ENCODE measurements around the gene ABI3BP. TPM values are rescaled to one million over a fixed set of nuclear protein-coding genes. Genes with fewer than 3 reads are reported as not detected.

The ABI3BP gene
- total RNA-seq, 4 donors from 2014 or later, result 7.9 to 32.6 (median 17.6) TPM

DNA sequence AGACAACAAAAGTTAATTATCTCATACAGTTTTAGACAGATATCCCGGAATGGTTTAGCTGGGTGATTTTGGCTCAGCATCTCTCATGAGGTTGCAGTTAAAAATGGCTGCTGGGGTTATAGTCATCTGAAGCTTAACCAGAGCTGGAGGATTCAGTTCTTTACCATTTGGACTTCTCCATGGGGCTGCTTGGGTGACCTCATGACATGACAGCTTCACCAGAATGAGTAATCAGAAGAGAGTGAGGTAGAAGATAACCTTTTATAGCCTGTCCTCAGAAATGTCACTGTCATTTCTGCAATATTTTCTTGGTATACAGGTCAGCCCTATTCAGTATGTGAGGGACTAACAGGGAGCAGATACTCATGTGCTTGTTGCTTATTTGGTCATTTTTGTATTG, 253.0 kb downstream of the ABI3BP start:
- Histone ChIP-seq H3K4me3 (no peak overlapping the region), H3K27me3 (no peaks in the 10 kb centered on the region), H3K4me1 (no peaks in the 10 kb centered on the region), H3K27ac (no peak overlapping the region), H3K9me3 (no peaks in the 10 kb centered on the region), H3K36me3 (peaks cover 0 to 71% (median 22%) of the 10 kb centered on the region in 4 donors)
- TF ChIP-seq, protein P1, sequence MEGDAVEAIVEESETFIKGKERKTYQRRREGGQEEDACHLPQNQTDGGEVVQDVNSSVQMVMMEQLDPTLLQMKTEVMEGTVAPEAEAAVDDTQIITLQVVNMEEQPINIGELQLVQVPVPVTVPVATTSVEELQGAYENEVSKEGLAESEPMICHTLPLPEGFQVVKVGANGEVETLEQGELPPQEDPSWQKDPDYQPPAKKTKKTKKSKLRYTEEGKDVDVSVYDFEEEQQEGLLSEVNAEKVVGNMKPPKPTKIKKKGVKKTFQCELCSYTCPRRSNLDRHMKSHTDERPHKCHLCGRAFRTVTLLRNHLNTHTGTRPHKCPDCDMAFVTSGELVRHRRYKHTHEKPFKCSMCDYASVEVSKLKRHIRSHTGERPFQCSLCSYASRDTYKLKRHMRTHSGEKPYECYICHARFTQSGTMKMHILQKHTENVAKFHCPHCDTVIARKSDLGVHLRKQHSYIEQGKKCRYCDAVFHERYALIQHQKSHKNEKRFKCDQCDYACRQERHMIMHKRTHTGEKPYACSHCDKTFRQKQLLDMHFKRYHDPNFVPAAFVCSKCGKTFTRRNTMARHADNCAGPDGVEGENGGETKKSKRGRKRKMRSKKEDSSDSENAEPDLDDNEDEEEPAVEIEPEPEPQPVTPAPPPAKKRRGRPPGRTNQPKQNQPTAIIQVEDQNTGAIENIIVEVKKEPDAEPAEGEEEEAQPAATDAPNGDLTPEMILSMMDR (IDR thresholded peaks at IDR 0.05), result no peak
- TF ChIP-seq POLR2A (IDR thresholded peaks at IDR 0.05), result no peak
- no peak for TF ChIP-seq POLR2AphosphoS5 (IDR thresholded peaks at IDR 0.05)
- no peak for TF ChIP-seq EP300 (IDR thresholded peaks at IDR 0.05; ENCODE audit: low read depth)
- intact Hi-C loops (cut with DNase I; ENCODE audit: low total_unique reads) (no loop called here), in situ Hi-C loops (cut with MboI; ENCODE audit: low pct_ligation_motif_present in 1 of 4, low pct_unique_long_range_greater_than_20kb in 1 of 4, low sequenced_read_pairs in 3 of 4) (no loop called here)
- WGBS, 2 donors (ENCODE audit: low coverage in 1 of 2), result 88 to 100% methylated on average over 1 of the region's 1 CpG
- no peak for DNase-seq

DNA sequence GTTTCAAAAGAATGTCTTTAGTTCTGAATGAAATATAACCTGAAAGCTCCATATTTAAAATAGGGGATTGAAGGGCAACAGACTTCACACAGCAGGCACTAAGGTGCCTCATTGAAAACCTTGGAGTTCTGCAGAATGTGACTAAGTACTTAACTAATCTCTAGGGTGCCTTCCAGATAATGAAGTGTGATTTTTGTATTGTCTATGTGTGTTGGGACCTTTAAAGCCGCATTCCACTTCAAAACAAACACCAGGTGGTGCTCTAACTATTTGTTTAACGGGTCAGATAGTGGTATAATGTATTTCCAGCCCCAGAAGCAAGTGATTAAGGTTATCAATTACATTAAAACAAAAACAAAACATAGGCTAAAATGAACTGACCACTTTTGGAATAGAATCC, 255.9 kb downstream of the ABI3BP start:
- no peak for DNase-seq
- no peaks in the 10 kb centered on the region for H3K9me3 ChIP-seq
- H3K36me3 ChIP-seq, result peaks cover 0 to 61% (median 27%) of the 10 kb centered on the region in 4 donors
- in situ Hi-C loops (cut with MboI; ENCODE audit: low pct_ligation_motif_present in 1 of 4, low pct_unique_long_range_greater_than_20kb in 1 of 4, low sequenced_read_pairs in 3 of 4), result no loop called here
- H3K4me1 ChIP-seq, result peaks cover 0 to 4% (median 0%) of the 10 kb centered on the region in 4 donors
- H3K27me3 ChIP-seq, result no peaks in the 10 kb centered on the region
- intact Hi-C loops (cut with DNase I; ENCODE audit: low total_unique reads), result no loop called here
- no peak overlapping the region for H3K27ac ChIP-seq
- 38 to 56% methylated on average over 2 of the region's 2 CpGs for WGBS, 2 donors (ENCODE audit: low coverage in 1 of 2)
- TF ChIP-seq, protein P1 (IDR thresholded peaks at IDR 0.05), result peak in 3 of 5 experiments; percentile 20 to 31 (median 24)
- TF ChIP-seq EP300 (IDR thresholded peaks at IDR 0.05; ENCODE audit: low read depth), result no peak
- H3K4me3 ChIP-seq, result no peak overlapping the region

DNA sequence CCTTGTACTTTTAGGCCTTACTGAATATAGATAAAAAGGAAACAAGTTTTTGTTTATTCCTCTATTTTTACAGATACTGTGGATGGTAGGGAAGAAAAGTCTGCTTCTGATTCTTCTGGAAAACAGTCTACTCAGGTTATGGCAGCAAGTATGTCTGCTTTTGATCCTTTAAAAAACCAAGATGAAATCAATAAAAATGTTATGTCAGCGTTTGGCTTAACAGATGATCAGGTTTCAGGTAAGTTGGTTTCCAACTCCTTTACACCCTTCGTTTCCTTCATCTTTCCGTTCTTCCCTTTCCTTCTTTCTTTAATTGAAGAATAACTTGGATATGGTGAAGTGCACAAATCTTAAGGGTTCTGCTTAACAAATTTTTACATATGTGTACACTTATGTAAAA, 260.8 kb downstream of the ABI3BP start:
- TF ChIP-seq EP300 (IDR thresholded peaks at IDR 0.05; ENCODE audit: low read depth) (no peak), POLR2A (IDR thresholded peaks at IDR 0.05) (no peak)
- Histone ChIP-seq H3K27ac (no peak overlapping the region), H3K27me3 (no peaks in the 10 kb centered on the region), H3K9me3 (no peaks in the 10 kb centered on the region), H3K36me3 (peaks cover 0 to 69% (median 34%) of the 10 kb centered on the region in 4 donors), H3K4me3 (no peak overlapping the region), H3K4me1 (peaks cover 0 to 4% (median 0%) of the 10 kb centered on the region in 4 donors)
- 89 to 92% methylated on average over 3 of the region's 3 CpGs for WGBS, 2 donors (ENCODE audit: low coverage in 1 of 2)
- in situ Hi-C loops (cut with MboI; ENCODE audit: low pct_ligation_motif_present in 1 of 4, low pct_unique_long_range_greater_than_20kb in 1 of 4, low sequenced_read_pairs in 3 of 4), result no loop called here
- intact Hi-C loops (cut with DNase I; ENCODE audit: low total_unique reads), result no loop called here
- DNase-seq, result no peak

GRCh38 chr3:100730524-100730923, 262.7 kb downstream of the ABI3BP start:
- Histone ChIP-seq H3K27me3 (no peaks in the 10 kb centered on the region), H3K36me3 (peaks cover 0 to 58% (median 25%) of the 10 kb centered on the region in 4 donors), H3K27ac (no peak overlapping the region), H3K9me3 (no peaks in the 10 kb centered on the region), H3K4me3 (no peak overlapping the region), H3K4me1 (peaks cover 0 to 4% (median 0%) of the 10 kb centered on the region in 4 donors)
- TF ChIP-seq EP300 (IDR thresholded peaks at IDR 0.05; ENCODE audit: low read depth), result no peak
- TF ChIP-seq, protein P1 (IDR thresholded peaks at IDR 0.05), result no peak
- no peak for TF ChIP-seq POLR2A (IDR thresholded peaks at IDR 0.05)
- no peak for TF ChIP-seq POLR2AphosphoS5 (IDR thresholded peaks at IDR 0.05)
- DNase-seq, result no peak
- WGBS, 2 donors (ENCODE audit: low coverage in 1 of 2), result 71 to 79% methylated on average over 3 of the region's 3 CpGs
- intact Hi-C loops (cut with DNase I; ENCODE audit: low total_unique reads), result no loop called here
- in situ Hi-C loops (cut with MboI; ENCODE audit: low pct_ligation_motif_present in 1 of 4, low pct_unique_long_range_greater_than_20kb in 1 of 4, low sequenced_read_pairs in 3 of 4), result no loop called here

DNA sequence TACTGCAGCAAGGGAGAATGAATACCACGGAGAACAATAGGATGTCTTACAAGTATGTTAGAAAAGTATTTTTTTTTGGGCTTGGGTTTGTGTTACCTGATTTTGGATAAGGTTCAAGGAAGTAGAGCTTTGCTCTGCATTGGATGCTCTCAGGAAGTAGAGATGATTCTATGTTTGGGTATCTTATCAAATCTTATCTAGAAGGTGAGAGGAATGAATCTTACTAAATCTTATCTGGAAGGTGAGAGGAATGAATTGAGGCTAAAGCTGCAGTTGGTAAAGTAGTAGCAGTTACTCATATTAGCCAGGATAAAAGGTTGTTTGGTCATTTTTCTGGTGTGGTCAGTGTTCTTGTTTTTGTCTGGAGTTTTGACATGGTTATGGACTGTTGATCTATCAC, 266.5 kb downstream of the ABI3BP start:
- Histone ChIP-seq H3K9me3 (no peaks in the 10 kb centered on the region), H3K27ac (no peak overlapping the region), H3K4me3 (no peak overlapping the region), H3K4me1 (no peaks in the 10 kb centered on the region), H3K36me3 (peaks cover 0 to 47% (median 19%) of the 10 kb centered on the region in 4 donors), H3K27me3 (no peaks in the 10 kb centered on the region)
- intact Hi-C loops (cut with DNase I; ENCODE audit: low total_unique reads) (no loop called here), in situ Hi-C loops (cut with MboI; ENCODE audit: low pct_ligation_motif_present in 1 of 4, low pct_unique_long_range_greater_than_20kb in 1 of 4, low sequenced_read_pairs in 3 of 4) (no loop called here)
- WGBS, 2 donors (ENCODE audit: low coverage in 1 of 2), result 60 to 87% methylated on average over 1 of the region's 1 CpG
- TF ChIP-seq POLR2A (IDR thresholded peaks at IDR 0.05), result no peak
- TF ChIP-seq, protein P1 (IDR thresholded peaks at IDR 0.05), result no peak
- TF ChIP-seq POLR2AphosphoS5 (IDR thresholded peaks at IDR 0.05), result no peak
- TF ChIP-seq EP300 (IDR thresholded peaks at IDR 0.05; ENCODE audit: low read depth), result no peak
- DNase-seq, result no peak

Measured in transverse colon (tissue), 4 donors.